HG03135 (cell line): ENCODE results near the gene HAO2.
"Not testable (repeated sequence)": the region's sequence is repeated elsewhere in the genome, so short reads cannot be mapped to it uniquely, and the experiment has no call there.

Experiments
- ATAC-seq: cut with Tn5 transposase; IDR thresholded peaks from one replicate; pipeline ENCODE4 v1.9.1; 2021; ENCODE audit warnings: mild to moderate bottlenecking, moderate library complexity; ENCODE audit not compliant: unreplicated experiment

The HAO2 gene

DNA sequence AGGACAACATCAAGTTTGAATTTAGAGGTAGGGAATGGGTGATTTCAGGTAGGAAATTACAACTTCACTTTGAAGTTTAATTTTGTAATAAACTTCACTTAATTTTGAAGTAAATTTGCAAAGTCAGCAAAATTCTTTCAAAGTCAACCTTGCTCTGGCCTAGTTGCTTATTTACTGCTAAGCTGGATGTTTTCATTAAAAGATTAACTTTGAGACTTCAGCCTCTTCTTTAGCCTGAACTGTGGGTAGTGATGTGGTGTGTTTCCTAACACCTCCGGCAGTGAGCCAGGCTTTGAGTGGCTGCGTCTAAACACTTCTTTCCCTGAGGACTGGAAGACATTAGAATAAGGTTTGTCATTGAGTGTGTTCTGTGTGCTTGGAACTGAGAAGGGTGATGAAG, at the start of gene HAO2:
Gene HAO2 (plus strand): TSS at position 232 of the 400 bp plus-strand sequence. CDS start 12,301 bp downstream, outside the sequence.
- ATAC-seq, result no peak

DNA sequence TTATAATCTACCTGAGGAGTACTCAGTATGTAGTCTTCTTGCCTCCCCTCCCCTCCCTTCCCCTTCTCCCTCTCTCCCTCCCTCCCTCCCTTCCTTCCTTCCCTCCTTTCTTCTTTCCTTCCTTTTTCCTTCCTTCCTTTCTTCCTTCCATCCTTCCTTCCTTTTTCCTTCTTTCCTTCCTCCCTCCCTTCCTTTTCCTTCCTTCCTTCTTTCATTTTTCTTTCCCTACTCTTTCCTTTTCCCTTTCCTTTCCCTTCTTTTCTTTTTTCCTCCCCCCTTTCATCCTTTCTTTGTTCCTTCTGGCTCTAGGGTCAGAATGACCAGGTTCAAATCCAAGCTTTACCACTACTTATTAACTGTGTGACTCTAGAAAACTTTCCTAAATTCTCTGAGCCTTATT, 48.5 kb upstream of the HAO2 start:
- ATAC-seq, result no peak

DNA sequence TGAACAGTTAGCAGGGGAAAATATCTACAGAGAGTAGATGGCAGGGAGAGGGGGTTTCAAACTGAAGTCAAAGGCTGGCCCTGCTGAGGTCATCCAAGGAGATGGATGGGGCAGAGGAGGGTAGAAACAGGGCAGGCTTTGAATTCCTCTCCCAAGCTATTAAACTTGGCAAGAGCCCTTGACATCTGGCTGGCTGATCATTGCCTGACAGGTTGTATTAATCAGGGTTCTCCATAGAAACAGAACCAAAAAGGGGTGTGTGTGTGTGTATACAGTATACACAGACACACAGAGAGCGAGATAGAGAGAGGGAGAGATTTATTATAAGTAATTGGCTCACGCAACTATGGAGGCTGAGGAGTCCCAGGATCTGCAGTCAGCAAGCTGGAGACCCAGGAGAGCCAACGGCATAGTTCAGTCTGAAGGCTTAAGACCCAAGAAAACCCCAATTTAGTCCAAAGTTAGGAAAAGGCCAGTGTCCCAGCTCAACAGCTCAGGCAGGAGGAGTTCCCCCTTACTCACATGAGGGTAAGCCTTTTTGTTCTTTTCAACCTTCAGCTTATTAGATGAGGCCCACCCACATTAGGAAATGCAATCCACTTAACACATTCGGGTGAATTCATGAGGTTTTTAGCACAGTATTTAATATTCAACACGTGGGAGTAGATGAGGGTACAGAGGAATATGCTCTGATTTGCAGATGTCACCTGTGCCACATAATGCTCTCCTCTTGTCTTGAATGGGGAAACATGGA, 46.7 kb upstream of the HAO2 start:
- ATAC-seq, result no peak

DNA sequence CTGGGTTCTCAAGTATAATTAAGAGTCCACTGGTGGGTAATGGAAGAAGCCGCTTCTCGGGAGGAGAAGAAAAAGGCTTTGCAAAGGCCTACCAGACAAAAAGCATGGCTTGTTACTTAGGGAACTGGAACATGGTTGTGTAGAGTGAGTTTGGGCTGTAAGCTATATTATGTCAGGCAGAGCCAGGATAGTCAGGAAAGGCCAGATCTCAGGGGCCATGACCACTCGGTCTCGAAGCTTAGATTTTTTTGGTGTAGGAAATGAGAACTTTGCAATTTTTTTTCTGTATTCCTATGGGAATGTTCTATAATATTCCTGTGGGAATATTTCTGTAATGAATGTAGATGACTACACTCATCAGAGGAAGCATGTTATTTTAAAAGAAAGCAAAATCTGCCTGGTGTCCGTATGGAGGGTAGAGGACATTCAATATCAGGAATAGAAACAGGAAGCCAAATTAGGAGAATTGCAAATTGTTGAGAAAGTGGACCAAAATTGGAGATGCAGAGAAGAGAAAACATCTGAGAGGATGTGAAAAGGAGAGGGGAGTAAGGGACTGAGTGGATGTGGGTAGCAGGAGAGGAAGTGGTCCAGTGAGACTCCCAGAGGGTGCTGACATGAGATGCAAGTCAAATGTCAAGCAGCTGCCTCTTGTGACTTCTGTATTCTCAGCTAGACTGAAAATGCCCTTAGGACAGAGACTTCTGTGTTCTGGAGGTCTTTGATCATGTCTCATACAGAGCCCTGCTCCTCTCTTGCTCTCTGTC, 45.2 kb upstream of the HAO2 start:
- ATAC-seq, result peak; percentile 90

DNA sequence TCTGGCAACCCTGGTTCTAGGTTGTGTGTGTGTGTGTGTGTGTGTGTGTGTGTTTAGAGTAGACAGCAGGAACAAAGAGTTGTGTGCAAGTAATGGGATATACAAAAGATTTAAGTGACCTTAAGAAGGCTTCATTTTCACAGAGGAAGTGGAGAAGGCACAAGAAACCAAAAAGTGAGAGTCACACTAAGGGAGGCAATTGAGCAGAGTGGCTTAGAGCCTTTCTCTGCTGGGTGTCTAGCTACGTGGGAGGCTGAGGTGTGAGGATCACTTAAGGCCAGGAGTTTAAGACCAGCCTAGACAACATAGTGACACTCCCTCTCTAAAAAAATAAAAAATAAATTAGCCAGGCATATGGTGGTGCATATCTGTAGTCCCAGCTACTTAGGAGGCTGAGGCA, 44.4 kb upstream of the HAO2 start:
- no peak for ATAC-seq

DNA sequence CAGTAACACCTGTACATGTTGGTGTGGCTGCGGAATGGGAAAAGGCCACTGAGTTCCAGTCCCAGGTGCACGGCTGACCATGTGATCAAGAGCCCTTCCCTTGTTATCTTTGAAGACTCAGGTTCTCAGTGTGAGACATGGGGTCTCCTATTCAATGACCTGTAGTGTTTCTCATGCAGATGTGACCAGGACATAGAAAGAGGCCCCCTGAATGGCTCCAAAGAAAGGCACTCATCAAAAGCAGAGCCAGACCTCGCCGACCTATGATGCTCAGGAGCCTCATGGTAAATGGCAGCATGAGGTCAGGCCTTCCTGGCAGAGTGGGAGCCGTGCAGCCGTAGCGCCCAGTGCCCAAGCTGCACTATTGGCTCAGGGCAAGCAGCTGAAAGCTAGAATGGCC, 42.3 kb upstream of the HAO2 start:
- ATAC-seq, result no peak

DNA sequence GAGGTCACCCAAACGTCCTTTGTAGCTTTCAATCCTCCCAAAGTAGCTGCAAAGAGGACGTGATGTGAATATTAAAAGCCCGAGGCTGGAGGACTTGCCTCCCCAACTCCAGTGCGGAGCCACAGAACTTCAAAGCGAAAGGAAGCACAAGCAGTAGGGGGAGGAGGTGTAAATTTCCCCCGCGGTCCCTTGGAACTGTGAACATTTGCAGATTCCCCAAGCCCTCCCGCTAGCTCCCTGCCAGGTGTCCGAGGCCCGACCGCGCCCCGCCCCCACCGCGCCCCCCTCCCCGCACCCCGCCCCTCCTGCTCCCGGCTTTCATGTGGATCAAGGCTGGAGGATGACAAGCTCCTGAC, 41.5 kb upstream of the HAO2 start:
- ATAC-seq, result no peak

DNA sequence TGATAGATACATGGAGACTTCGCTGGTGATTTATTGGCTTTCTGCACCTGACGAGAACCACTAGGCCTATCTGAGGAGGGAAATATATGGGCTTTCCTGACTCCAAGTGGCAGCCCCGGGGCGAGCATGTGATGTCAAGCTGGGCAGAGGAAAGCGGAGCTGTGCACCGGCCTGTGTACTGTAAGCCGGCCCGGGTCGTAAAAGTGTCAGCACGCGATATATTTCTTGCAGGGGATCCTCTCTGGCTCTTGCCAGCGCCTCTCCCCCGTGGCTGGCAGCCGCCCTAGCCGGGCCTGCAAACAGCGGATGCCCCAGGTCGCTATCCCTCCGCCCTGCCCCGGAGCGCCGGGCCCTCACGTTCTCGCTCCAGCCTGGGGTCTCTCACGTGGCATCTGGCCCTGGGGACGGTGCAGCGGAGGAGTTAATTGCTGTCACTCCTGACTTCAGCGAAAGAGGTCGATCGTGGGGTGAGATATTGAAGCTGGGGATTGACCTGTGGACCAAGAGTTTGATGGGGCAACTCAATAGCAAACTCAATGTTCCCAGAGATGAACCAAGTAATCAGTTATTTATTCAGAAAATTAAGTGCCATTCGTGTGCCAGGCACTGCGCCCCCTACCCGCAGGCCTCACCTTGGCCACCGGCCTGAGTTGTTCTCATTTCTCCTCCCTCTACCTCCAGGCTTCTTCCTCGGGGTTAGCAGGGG, 41.0 kb upstream of the HAO2 start:
- no peak for ATAC-seq

DNA sequence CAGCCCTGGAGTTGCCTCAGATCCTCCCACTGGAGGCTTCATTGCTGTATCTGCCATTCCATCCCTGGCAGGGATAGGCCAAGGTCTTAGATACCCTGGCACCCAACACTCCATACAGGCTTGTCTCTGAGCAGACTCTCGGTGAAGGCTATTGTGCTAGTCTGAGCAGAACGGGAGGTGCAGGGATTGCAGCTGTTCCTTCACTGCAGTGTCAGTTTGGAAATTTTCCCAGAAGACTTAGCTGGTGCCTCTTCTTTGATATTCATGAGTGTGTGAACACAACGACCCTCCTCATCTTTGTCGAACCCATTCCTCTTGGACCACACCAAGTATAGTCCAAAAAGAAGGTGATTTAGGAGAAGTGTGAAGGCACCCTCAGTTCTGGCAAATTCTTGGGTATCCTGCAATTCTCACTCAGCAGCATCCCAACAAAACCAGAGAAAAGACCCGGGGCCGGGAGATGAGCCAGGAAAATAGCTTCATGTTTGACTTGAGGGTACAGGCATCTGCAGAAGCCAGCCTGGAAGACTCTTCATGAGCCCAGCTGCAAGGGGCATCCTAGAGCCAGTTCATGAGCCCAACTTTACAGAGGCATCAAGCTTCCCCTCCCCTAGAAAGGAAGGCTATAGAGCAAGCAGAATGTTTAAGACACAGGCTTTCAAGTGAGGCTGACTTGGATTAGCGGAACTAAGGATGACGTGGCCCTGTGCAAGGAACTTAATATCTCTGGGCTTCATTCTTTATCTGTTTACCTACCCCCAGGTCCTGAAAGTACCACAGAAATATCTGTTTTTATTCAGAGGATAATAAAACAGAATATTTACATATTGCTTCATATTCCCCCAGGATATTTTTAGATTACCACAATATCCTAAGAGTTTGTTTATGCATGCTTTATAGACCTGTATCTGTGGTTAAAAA, 38.8 kb upstream of the HAO2 start:
- ATAC-seq, result no peak

DNA sequence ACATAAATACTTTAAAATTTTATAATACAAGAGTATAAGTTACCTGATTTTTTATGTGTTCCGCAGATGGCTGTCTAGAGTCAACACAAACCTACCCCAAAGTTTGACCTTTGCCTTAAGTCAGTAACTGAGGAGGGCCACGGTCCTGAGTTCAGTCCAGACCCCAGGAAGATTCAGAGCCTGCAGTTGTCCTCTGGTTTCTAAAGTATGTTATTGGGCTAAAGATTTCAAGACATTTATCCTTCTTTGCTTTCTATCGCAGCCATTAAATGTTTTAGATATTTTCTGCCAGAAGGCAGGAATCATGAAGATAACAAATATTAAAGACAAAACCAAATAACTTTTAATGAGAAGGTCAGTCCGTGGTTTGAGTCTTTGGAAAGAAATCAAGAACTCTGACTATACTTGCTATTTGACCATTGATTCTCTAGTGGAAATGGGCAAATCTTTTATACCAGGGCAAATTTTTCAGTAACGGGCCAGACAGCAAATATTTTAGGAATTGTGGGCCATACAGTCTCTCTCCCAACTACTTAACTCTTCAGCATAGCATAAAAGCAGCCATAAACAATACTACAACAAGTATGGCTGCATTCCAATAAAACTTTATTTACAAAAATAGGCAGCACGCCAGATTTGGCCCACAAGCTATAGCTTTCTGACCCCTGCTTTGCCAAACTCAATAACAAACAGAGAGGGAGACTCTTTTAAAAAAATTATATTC, 38.0 kb upstream of the HAO2 start:
- ATAC-seq, result no peak

DNA sequence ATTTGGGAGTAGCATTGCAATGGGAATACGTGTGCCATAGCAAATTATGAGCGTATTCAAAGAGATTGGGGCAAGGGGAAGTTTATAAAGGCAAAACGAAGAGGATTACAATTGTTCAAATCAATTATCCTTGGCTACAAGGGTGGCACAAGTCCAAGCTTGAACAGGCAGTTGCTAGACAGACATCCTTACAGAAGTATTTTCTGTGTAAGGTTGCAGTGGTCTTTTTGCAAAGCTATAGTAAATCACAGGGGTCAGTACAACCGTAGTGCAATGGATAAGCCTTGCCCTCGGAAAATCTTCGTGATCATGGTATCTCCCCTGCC, 37.4 kb upstream of the HAO2 start:
- no peak for ATAC-seq

DNA sequence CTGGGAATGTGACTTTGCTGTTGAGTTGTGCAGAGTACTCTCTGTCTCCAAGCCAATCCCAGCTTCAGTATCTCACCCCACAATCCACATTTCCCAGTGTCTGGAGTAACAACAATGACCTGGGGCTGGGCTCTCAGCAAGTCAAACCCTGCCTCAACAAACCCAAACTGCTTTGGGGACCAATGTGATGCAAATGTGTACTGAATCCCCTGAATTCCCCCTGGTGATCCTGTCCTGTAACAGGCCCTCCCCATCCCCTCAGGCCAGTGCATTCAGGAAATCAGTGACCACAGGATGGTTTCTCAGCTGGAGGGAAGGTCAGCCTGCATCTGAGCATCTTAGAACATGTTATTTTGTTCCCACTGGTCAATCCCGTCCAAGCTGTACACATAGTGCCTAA, 36.7 kb upstream of the HAO2 start:
- no peak for ATAC-seq

DNA sequence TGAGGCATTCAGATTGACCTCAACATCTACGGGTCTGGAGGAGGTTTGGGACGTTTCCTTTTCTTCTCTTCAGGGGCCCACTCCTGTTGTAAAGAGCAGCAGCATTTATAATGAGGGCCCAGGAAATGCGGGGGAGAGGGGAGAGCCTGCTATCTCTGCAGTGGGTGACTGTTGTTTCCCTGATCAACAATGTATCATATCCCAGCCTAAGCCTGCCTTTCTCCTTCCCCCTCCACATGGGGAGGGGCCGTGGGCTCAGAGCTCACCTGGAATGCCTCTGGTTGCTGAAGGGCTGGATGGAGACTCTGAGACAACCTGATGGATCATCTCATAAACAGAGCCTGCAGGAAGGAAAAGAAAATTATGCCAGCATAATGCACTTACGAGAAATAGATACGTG, 36.0 kb upstream of the HAO2 start:
- no peak for ATAC-seq

DNA sequence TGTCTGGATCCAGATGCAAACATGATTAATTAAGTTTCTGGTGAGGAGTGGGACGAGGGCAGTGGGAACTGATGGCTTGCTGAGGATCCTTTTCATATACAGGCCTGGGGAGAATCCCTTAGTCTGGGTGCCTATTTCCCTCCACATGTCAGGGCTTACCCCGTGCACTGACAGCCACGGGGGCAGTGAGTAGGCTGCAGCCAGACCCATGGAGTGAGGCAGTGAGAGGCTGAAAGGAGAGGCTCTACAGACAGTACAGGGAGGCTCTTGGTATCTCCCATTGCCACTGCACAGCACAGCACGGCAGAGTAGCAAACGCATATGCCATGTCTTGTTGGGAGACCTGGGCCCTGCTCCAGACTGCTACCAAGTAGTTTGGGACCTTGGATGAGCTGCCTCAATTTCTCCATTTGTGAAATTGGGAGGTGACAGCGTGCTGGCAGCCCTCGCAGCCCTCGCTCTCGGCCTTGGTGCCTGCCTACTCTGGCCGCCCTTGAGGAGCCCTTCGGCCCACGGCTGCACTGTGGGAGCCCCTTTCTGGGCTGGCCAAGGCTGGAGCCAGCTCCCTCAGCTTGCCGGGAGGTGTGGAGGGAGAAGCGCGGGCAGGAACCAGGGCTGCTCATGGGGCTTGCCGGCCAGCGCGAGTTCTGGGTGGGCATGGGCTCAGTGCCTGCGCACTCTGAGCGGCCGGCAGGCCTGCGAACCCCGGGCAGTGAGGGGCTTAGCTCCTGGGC, 35.3 kb upstream of the HAO2 start:
- no peak for ATAC-seq

DNA sequence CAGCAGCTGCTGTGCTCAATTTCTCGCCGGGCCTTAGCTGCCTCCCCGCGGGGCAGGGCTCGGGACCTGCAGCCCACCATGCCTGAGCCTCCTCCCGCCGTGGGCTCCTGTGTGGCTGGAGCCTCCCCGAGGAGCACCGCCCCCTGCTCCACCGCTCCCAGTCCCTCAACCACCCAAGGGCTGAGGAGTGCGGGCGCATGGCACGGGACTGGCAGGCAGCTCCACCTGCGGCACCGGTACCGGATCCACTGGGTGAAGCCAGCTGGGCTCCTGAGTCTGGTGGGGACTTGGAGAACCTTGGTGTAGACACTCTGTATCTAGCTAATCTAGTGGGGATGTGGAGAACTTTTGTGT, 34.7 kb upstream of the HAO2 start:
- not testable (repeated sequence) for ATAC-seq

DNA sequence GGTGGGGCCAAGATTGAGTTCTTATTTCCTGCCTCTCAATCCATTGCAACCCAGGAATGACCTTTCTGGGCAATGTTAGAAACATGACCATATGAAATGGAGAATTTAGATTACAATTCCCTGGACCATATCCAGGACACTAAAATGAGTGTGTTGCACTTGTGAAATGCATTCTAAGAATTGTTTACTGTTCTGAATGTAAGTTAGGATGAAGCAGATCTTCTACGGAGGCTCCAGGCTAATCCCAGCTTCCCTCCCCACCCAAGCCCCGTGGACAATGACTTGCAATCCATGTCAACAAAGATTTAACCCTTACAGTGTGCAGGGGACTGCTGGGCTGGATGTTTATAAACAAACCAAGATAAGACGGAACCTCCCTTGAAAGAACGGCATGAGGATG, 31.7 kb upstream of the HAO2 start:
- no peak for ATAC-seq

DNA sequence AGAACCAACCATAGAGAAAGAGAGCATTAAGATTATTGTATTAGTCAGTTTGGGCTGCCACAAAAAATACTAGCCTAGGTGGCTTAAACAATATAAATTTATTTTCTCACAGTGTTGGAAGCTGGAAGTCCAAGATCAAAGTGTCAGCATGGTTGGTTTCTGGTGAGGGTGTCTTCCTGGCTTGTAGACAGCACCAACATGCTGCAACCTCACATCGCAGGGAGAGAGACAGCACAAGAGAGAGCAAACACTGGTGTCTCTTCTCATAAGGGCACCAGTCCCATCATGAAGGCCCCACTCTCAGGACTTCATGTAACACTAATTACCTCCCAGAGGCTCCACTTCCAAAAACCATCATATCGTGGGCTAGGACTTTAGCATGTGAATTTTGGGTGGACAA, 30.6 kb upstream of the HAO2 start:
- ATAC-seq, result no peak

DNA sequence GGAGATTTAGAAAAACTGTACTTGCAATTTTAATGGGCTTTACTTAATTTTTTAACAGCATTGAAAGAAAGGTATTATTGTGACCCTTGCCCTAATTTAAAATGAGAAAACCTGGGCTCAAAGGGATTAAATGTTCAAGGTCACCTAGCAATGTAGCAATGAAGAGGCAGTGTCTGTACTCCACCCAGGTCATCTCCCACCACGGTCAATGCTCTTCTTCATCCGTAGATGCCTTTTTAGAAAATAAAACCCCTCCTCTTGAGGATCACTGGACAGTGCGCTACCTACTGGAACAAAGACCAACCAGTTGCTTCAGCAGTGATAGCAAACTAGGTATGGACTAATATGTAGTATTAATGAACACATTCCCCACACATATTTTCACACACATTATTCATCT, 29.8 kb upstream of the HAO2 start:
- no peak for ATAC-seq

DNA sequence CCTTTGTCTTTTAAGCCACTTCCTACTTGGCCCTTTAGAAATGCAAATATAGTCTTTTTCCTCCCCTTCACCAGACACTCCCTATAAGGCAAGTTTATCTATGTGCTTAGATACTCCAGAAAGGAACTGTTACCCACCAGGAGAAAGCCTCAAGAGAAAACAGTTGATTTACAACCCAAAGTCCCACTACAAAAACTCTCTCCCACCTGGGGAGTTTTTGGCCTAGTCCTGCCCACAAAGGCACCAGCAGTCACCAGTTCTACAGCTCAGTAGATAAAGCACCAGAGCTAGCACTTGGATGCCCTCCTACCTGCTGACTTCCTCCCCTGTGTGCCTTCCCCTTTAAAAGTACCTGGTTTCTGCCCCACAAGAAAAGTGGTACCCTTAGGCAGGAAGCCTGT, 27.7 kb upstream of the HAO2 start:
- no peak for ATAC-seq
